ENCODE measurements around the gene KLF1.
A peak's percentile ranks its signal among the peaks of the same experiment; 100 is the strongest.
"Not testable (repeated sequence)": the region's sequence is repeated elsewhere in the genome, so short reads cannot be mapped to it uniquely, and the experiment has no call there.

KLF1 gene

DNA sequence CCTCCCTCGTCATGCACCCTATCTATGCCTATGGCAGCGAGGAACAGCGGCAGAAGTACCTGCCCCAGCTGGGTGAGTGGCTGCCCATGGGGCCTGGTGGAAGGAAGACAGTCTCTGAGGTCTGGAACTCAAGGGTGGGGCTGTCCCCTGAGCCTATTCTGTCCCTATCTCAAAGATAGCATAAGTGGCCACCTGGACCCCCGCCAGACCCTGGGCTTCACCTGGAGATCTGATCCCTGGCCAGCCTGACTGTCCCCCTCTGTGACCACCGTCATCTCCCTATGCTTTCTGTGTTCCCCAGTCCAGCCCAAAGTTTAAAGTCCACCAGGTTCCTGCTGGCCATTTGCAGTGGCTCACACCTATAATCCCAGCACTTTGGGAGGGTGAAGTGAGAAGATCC, 6.6 kb upstream of the KLF1 start:
- H3K27ac ChIP-seq: no peak overlapping the region
- ChIA-PET CTCF (no interaction called here), POLR2A (ENCODE audit: low non-redundant PET) (no interaction called here)
- no peak for TF ChIP-seq CTCF (conservative IDR thresholded peaks at IDR 0.05; ENCODE audit: low read depth)
- no peak for DNase-seq (ENCODE audit: low spot score)

- no peak for DNase-seq (ENCODE audit: low spot score)
- POLR2A ChIA-PET (ENCODE audit: low non-redundant PET): interaction anchor here (0.5 to 1.0 kb wide), 7 partner anchors 9 to 75 kb away, joined by 3 to 6 read pairs (median 4); partner anchors contain the start of gene SYCE2
- H3K27ac ChIP-seq: peak overlapping the region; percentile 58
- CTCF ChIA-PET: interaction anchor here (0.6 to 1.5 kb wide), 4 partner anchors 44 to 114 kb away, joined by 4 to 10 read pairs (median 6); no protein-coding TSS in a partner anchor
- TF ChIP-seq CTCF (conservative IDR thresholded peaks at IDR 0.05; ENCODE audit: low read depth): no peak
Measured at GRCh38 chr19:12891553-12892021, 4.6 kb upstream of the KLF1 start.

- peak; percentile 98 for DNase-seq (ENCODE audit: low spot score)
- TF ChIP-seq CTCF (conservative IDR thresholded peaks at IDR 0.05; ENCODE audit: low read depth): no peak
- peak within 1 kb of the TSS; percentile 58 for H3K27ac ChIP-seq
- ChIA-PET POLR2A (ENCODE audit: low non-redundant PET) (interaction anchor here (0.5 to 1.0 kb wide), 7 partner anchors 9 to 76 kb away, joined by 3 to 6 read pairs (median 4); partner anchors contain the start of gene SYCE2), CTCF (interaction anchor here (0.6 to 1.5 kb wide), 6 partner anchors 18 to 135 kb away, joined by 3 to 10 read pairs (median 6); no protein-coding TSS in a partner anchor)
Measured at GRCh38 chr19:12890787-12891552, 4.0 kb upstream of the KLF1 start, which contains the start of gene GCDH. GCDH (plus strand) TSS chr19:12891160; CDS start chr19:12891305, 145 bp downstream.

- CTCF ChIA-PET: interaction anchor here (0.6 to 1.5 kb wide), 5 partner anchors 18 to 134 kb away, joined by 3 to 8 read pairs (median 4); no protein-coding TSS in a partner anchor
- not testable (repeated sequence) for DNase-seq (ENCODE audit: low spot score)
- POLR2A ChIA-PET (ENCODE audit: low non-redundant PET): interaction anchor here (0.7 to 1.0 kb wide), 2 partner anchors 32 to 69 kb away, joined by 3 to 8 read pairs; no protein-coding TSS in a partner anchor
- peak overlapping the region; percentile 58 for H3K27ac ChIP-seq
Measured at GRCh38 chr19:12890299-12890786, 3.3 kb upstream of the KLF1 start.

- CTCF ChIA-PET: interaction anchor here (1.3 kb wide), 1 partner anchor 128 kb away, joined by 9 read pairs; no protein-coding TSS in a partner anchor
- DNase-seq (ENCODE audit: low spot score): no peak
- H3K27ac ChIP-seq: no peak overlapping the region
- POLR2A ChIA-PET (ENCODE audit: low non-redundant PET): no interaction called here
- no peak for TF ChIP-seq CTCF (conservative IDR thresholded peaks at IDR 0.05; ENCODE audit: low read depth)
Measured at GRCh38 chr19:12888006-12888603, 1.1 kb upstream of the KLF1 start.

DNA sequence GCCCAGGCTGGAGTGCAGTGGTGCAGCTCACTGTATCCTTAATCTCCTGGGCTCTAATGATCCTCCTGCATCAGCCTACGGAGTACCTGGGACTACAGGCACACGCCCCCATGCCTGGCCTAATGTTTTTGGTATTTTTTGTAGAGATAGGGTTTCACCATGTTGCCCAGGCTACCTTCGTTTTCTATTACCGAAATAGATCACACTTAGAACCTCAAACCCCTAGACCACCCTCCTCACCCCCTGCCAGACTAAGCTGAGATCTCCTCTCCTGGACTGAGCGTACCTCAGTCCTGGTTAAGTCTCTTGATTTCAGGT, 391 bp downstream of the KLF1 start:
- no peak for DNase-seq (ENCODE audit: low spot score)
- no peak overlapping the region for H3K27ac ChIP-seq
- ChIA-PET POLR2A (ENCODE audit: low non-redundant PET) (no interaction called here), CTCF (no interaction called here)
- no peak for TF ChIP-seq CTCF (conservative IDR thresholded peaks at IDR 0.05; ENCODE audit: low read depth)
